ENCODE results near the gene GPR149. TPM values are rescaled to one million over a fixed set of nuclear protein-coding genes. Genes with fewer than 3 reads are reported as not detected.

Gene GPR149
- total RNA-seq, 1 donor from 2014 or later: 1.7 TPM

- DNase-seq (ENCODE audit: low spot score): no peak
These were observed 84.4 kb downstream of the GPR149 start for GRCh38 chr3:154345422-154346122.

GRCh38 chr3:154338570-154338969, 91.4 kb downstream of the GPR149 start:
- DNase-seq (ENCODE audit: low spot score): no peak

GRCh38 chr3:154338008-154338407, 92.0 kb downstream of the GPR149 start:
- no peak for DNase-seq (ENCODE audit: low spot score)

- peak; percentile 59 for DNase-seq (ENCODE audit: low spot score)
These were observed 95.0 kb downstream of the GPR149 start for GRCh38 chr3:154334973-154335420.

GRCh38 chr3:154327871-154328270, 102.1 kb downstream of the GPR149 start:
- DNase-seq (ENCODE audit: low spot score): no peak

- DNase-seq (ENCODE audit: low spot score): no peak
These were observed 105.1 kb downstream of the GPR149 start for GRCh38 chr3:154324919-154325318.

GRCh38 chr3:154323891-154324738, 105.9 kb downstream of the GPR149 start, which contains the start of gene DHX36:
Gene DHX36 (minus strand): TSS chr3:154324487. CDS start chr3:154324416, 71 bp downstream.
- peak; percentile 95 for DNase-seq (ENCODE audit: low spot score)

- no peak for DNase-seq (ENCODE audit: low spot score)
These were observed 112.8 kb downstream of the GPR149 start for GRCh38 chr3:154316974-154317767.

GRCh38 chr3:154314152-154314551, 115.8 kb downstream of the GPR149 start:
- DNase-seq (ENCODE audit: low spot score): no peak

- DNase-seq (ENCODE audit: low spot score): no peak
These were observed 119.2 kb downstream of the GPR149 start for GRCh38 chr3:154310840-154311239.

- DNase-seq (ENCODE audit: low spot score): no peak
These were observed 122.6 kb downstream of the GPR149 start for GRCh38 chr3:154307363-154307762.

- no peak for DNase-seq (ENCODE audit: low spot score)
These were observed 125.1 kb downstream of the GPR149 start for GRCh38 chr3:154304936-154305335.

GRCh38 chr3:154304116-154304786, 125.7 kb downstream of the GPR149 start:
- no peak for DNase-seq (ENCODE audit: low spot score)

GRCh38 chr3:154301561-154301960, 128.4 kb downstream of the GPR149 start:
- DNase-seq (ENCODE audit: low spot score): no peak

GRCh38 chr3:154294016-154294415, 136.0 kb downstream of the GPR149 start:
- DNase-seq (ENCODE audit: low spot score): no peak

- DNase-seq (ENCODE audit: low spot score): no peak
These were observed 139.8 kb downstream of the GPR149 start for GRCh38 chr3:154290187-154290586.

Other genes with a start within 250 kb of the GPR149 start
- gene DHX36, start 105.7 kb downstream of the GPR149 start, total RNA-seq (ENCODE audit: insufficient read depth, low replicate concordance): 45.0 TPM

Measured in umbilical cord (tissue), 2 donors.